ENCODE results near the gene ANKMY1. TPM values are rescaled to one million over a fixed set of nuclear protein-coding genes. Genes with fewer than 3 reads are reported as not detected.

The ANKMY1 gene
- total RNA-seq, 1 experiment from 2014 or later, result 8.9 TPM

- DNase-seq (ENCODE audit: low spot score), result no peak
These were observed 121.7 kb downstream of the ANKMY1 start for GRCh38 chr2:240435948-240436682.

- peak; percentile 60 for DNase-seq (ENCODE audit: low spot score)
These were observed 122.3 kb downstream of the ANKMY1 start, which contains the start of gene GPC1 for GRCh38 chr2:240435457-240435947. GPC1 (plus strand) TSS chr2:240435663; CDS start chr2:240435919, 256 bp downstream.

DNA sequence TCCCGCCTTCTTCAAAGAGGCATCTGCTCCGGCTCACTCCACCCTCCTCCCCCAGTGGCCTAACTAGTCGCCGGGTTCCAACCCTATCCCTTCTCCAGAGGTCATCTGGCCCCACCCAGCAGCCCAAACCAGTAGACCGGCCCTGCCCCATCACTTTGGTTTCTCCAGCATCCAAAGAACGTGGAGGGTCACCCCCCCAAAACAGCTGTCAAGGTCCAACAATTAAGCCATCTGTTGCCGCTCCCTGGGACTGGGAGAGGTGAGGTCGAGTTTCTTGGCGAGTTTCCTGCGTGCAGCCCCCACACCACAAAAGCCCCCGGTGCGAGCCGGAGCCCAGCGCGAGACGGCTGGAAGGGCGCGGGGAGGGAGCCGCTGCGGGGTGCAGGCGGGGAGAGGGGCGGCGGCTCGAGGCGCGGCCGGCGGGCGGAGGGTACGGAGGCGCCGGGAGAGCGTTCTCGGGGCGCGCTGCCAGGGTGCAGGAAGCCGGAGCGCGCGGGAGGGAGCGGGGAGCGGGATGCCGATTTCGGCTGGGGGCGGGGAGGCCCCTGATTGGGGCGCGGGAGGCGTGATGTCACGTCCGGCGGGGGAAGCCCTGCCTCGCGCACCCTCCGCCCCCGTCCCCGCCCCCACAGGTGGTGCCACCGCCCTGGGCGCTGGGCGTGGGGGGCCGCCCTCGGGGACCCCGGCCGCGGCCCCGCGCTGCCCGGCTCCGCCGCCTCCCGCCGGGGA is 122.9 kb downstream of the ANKMY1 start:
- DNase-seq (ENCODE audit: low spot score), result peak; percentile 88

DNA sequence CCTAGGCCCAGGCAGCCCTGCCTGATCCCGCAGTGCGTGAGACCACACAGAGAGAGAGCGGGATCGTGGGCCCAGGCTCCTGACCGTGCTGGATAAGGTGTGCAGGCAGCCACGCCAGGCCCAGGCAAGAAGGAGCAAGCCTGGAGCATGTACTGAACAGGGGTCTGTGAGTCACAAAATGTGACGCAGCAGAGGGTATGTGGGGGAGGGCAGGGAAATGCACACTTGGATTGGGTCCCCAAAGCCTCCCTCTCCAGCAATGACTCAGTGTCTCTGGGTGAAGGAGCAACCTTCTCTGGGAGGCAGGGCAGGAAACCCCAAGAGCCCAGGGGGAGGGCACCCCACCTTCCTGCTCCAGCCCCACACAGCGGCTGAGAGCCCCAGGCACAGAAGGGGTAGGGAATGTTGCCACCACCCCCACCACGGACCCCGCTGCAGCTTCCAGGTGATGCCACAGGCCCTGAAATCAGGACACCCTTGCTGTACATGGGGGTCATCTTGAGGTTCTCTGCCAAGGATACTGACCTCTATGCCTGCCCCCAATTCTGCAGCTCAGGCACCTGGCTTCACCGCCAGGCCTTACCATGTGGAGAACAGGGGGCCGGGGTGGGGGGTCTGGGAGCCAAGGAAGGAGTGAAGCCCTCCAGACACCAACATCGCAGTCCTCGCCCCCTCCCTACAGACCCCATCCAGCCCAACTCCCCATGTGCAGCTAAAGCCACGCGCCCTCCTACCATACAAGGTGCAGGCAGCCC is 123.6 kb downstream of the ANKMY1 start:
- DNase-seq (ENCODE audit: low spot score), result peak; percentile 99

GRCh38 chr2:240432820-240433801 is 124.7 kb downstream of the ANKMY1 start:
- no peak for DNase-seq (ENCODE audit: low spot score)

DNA sequence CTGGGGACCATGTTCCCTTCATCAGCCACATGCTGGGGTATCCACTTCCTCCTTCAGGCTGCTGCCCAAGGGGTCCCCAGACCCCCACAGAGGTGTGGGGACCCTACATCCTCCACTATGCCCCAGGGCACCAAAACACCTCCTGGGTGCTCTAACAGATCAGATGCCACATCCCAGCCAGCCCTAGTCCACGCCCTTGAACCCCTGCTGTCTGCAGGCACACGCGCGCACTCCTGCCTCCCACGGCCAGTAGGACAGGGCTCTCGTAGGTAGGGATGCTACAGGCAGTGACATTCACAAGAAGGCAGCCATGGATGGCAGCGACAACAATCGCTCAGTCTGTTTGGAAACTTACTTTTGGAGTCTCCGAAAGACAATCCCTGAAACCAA is 125.4 kb downstream of the ANKMY1 start:
- DNase-seq (ENCODE audit: low spot score), result no peak

GRCh38 chr2:240431661-240432424 is 125.9 kb downstream of the ANKMY1 start:
- no peak for DNase-seq (ENCODE audit: low spot score)

DNA sequence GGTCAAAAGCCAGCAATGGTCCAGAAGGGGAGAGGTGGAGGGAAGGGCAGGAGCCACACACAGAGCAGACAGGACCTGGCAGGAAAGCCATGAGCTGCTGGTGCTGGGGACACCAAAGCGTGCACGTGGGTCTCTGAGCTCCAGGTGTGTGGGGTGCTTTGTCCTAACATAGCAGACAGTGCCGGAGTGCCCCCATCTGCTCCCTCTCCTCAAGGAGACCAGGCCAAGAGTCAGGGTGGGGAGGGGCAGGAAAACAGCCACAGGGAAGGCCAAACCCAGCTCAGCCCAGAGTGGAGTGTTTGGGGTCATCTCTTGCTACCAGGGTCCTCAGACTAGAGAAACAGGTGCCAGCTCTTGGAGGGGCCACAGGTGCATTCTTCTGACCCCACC is 126.5 kb downstream of the ANKMY1 start:
- no peak for DNase-seq (ENCODE audit: low spot score)

DNA sequence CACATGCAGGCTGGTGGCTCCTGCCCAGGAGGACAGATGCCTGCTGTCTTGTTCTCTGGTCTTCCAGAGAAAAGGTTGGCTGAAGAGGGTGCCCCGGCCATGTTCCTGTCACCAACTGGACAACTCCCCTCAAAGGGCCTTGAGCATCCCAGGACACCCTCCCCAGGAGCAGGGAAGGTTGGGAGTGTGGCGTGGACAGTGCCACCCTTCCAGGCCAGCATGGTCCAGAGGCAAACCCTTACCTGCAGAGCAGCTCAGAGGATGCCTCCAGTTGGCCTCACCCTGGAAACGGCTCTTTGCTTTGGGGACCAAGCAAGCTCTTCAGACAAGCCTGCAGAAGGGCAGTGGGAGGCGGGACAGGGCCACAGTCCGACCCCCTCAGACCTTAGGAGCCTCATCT is 127.2 kb downstream of the ANKMY1 start:
- DNase-seq (ENCODE audit: low spot score), result no peak

DNA sequence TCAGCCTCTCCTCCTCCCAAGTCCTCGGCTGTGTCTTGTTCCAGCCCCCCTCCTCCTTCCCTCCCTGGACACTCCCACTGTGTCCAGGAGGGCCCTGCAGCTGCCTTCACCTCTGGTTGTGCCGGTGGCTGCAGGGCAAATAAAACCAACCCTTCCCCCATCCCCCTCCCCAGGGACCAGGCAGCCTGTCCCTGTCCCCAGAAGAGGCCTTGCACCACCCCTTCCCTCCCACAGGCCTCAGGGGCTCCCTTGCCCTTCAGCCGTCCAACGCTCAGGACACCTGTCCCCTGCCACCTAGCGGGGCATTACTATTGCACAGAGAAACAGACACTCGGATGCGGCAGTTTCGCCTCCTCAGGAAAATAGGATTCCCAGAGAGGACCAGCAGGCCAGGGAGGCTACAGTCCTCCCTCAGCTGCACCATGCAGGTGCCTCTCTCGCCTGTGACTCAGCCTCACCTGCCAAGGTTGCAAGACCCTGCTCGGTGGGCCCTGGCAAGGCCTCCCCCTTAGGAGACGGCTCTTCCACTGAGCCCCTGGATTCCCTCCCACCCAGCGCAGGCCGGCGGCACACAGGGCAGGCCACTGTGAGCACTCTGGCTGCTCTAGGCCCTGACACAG is 127.8 kb downstream of the ANKMY1 start:
- DNase-seq (ENCODE audit: low spot score), result no peak

Other genes with a start within 250 kb of the ANKMY1 start
- gene GPC1, start 122.3 kb downstream of the ANKMY1 start, total RNA-seq (2014; rRNA removed; shearing (Covaris generic)), result 182 and 198 TPM in 2 replicates
- gene DUSP28, start 2.4 kb upstream of the ANKMY1 start, total RNA-seq (2014; rRNA removed; shearing (Covaris generic)), result 12.3 and 12.6 TPM in 2 replicates
- gene RNPEPL1, start 10.5 kb upstream of the ANKMY1 start, total RNA-seq (2014; rRNA removed; shearing (Covaris generic)), result 13.5 and 19.8 TPM in 2 replicates
- gene CAPN10, start 28.7 kb upstream of the ANKMY1 start, total RNA-seq (2014; rRNA removed; shearing (Covaris generic)), result 15.4 and 22.2 TPM in 2 replicates
- 0.17 and 2.7 TPM in 2 replicates for gene GPR35, start 67.5 kb upstream of the ANKMY1 start, total RNA-seq (2014; rRNA removed; shearing (Covaris generic))
- not detected in 2 replicates for gene AQP12B, start 124.9 kb upstream of the ANKMY1 start, total RNA-seq (2014; rRNA removed; shearing (Covaris generic))
- gene AQP12A, start 133.9 kb upstream of the ANKMY1 start, total RNA-seq (2014; rRNA removed; shearing (Covaris generic)), result not detected in 2 replicates